Frontal cortex (tissue), 4 donors: ENCODE results near the gene WWOX. TPM values are rescaled to one million over a fixed set of nuclear protein-coding genes. Genes with fewer than 3 reads are reported as not detected.

ENCODE experiments used
- DNase-seq, 2 donors: peaks; one replicate each; pipeline ENCODE4 v3.0.0; 2012; ENCODE audit warnings: low spot score in 2 of 2
- FAIRE-seq: peaks from 2 replicates; lab custom pipeline; 2012; peaks lifted over from hg19 to GRCh38; lab: Jason Lieb, UNC
- total RNA-seq: library from RNA; depleted of rRNA; stranded (reverse); fragments of >200 nt; gene quantifications from one replicate; pipeline ENCODE4 v1.2.3, GENCODE V29; 2014
- donor health status: control.
- donor health status: control.
- donor health status: control.

WWOX gene
- total RNA-seq, 1 donor from 2014 or later = 17.1 TPM

- DNase-seq (no peak), FAIRE-seq (no peak)
Observed at GRCh38 chr16:78438219-78438618, 338.8 kb downstream of the WWOX start.

GRCh38 chr16:78438632-78439031, 339.2 kb downstream of the WWOX start:
- FAIRE-seq (no peak), DNase-seq (no peak)

- FAIRE-seq (no peak), DNase-seq (no peak)
Observed at GRCh38 chr16:78439646-78440045, 340.2 kb downstream of the WWOX start.

- no peak for DNase-seq
- FAIRE-seq = no peak
Observed at GRCh38 chr16:78441298-78441697, 341.8 kb downstream of the WWOX start.

GRCh38 chr16:78443542-78444364, 344.3 kb downstream of the WWOX start:
- FAIRE-seq = no peak

GRCh38 chr16:78445818-78446217, 346.4 kb downstream of the WWOX start:
- FAIRE-seq (no peak), DNase-seq (no peak)

More at GRCh38 chr16:78443542-78444364, 344.3 kb downstream of the WWOX start:
- DNase-seq = no peak

- FAIRE-seq = peak; percentile 13
Observed at GRCh38 chr16:78446486-78446885, 347.0 kb downstream of the WWOX start.

GRCh38 chr16:78446992-78447563, 347.6 kb downstream of the WWOX start:
- DNase-seq (no peak), FAIRE-seq (no peak)

More at GRCh38 chr16:78446486-78446885, 347.0 kb downstream of the WWOX start:
- DNase-seq = no peak

- DNase-seq (no peak), FAIRE-seq (no peak)
Observed at GRCh38 chr16:78448658-78449271, 349.3 kb downstream of the WWOX start.

GRCh38 chr16:78450255-78450654, 350.8 kb downstream of the WWOX start:
- DNase-seq (no peak), FAIRE-seq (no peak)

- FAIRE-seq = no peak
- DNase-seq = no peak
Observed at GRCh38 chr16:78452025-78452555, 352.6 kb downstream of the WWOX start.

- DNase-seq (no peak), FAIRE-seq (no peak)
Observed at GRCh38 chr16:78455861-78456260, 356.4 kb downstream of the WWOX start.

GRCh38 chr16:78458588-78458987, 359.1 kb downstream of the WWOX start:
- DNase-seq (no peak), FAIRE-seq (peak; percentile 53)

GRCh38 chr16:78460428-78460827, 361.0 kb downstream of the WWOX start:
- DNase-seq = no peak
- no peak for FAIRE-seq

- FAIRE-seq (no peak), DNase-seq (no peak)
Observed at GRCh38 chr16:78461087-78461486, 361.6 kb downstream of the WWOX start.

- FAIRE-seq (no peak), DNase-seq (no peak)
Observed at GRCh38 chr16:78461496-78462287, 362.2 kb downstream of the WWOX start.

- FAIRE-seq (no peak), DNase-seq (no peak)
Observed at GRCh38 chr16:78462288-78463208, 363.1 kb downstream of the WWOX start.

GRCh38 chr16:78463591-78463990, 364.1 kb downstream of the WWOX start:
- no peak for DNase-seq
- no peak for FAIRE-seq

GRCh38 chr16:78464833-78465232, 365.4 kb downstream of the WWOX start:
- FAIRE-seq (no peak), DNase-seq (no peak)
